Left renal pelvis (tissue), 4 donors: ENCODE measurements around the gene HPSE2. TPM values are rescaled to one million over a fixed set of nuclear protein-coding genes. Genes with fewer than 3 reads are reported as not detected.
"Not testable (repeated sequence)": the region's sequence is repeated elsewhere in the genome, so short reads cannot be mapped to it uniquely, and the experiment has no call there.

Experiments
- DNase-seq, 4 donors: peaks; one replicate each; pipeline ENCODE4 v3.0.0-alpha.2; 2013; ENCODE audit warnings: low read depth in 4 of 4, low spot score in 3 of 4
- polyA plus RNA-seq, 4 donors: library from polyadenylated mRNA; unstranded; fragments of 120-200 nt; gene quantifications; one replicate each; pipeline ENCODE4 v1.2.1, GENCODE V29; 2013; ENCODE audit not compliant: insufficient read length in 4 of 4

HPSE2 gene
- polyA plus RNA-seq, 4 donors = 1.3 to 12.6 (median 1.7) TPM

- DNase-seq = no peak
Measured at GRCh38 chr10:98524124-98524523, 711.5 kb downstream of the HPSE2 start.

- no peak for DNase-seq
Measured at GRCh38 chr10:98519841-98520240, 715.8 kb downstream of the HPSE2 start.

- no peak for DNase-seq
Measured at GRCh38 chr10:98517672-98518071, 718.0 kb downstream of the HPSE2 start.

- no peak for DNase-seq
Measured at GRCh38 chr10:98516352-98516751, 719.3 kb downstream of the HPSE2 start.

- no peak for DNase-seq
Measured at GRCh38 chr10:98513704-98514103, 721.9 kb downstream of the HPSE2 start.

GRCh38 chr10:98511876-98512275 lies 723.8 kb downstream of the HPSE2 start:
- peak in 1 of 4 donors; percentile 2 for DNase-seq

GRCh38 chr10:98510412-98510995 lies 725.1 kb downstream of the HPSE2 start:
- DNase-seq = no peak

- DNase-seq = no peak
Measured at GRCh38 chr10:98509745-98510144, 725.9 kb downstream of the HPSE2 start.

- not testable (repeated sequence) for DNase-seq
Measured at GRCh38 chr10:98502535-98502934, 733.1 kb downstream of the HPSE2 start.

- DNase-seq = no peak
Measured at GRCh38 chr10:98492763-98493162, 742.9 kb downstream of the HPSE2 start.

- DNase-seq = no peak
Measured at GRCh38 chr10:98489561-98490481, 745.8 kb downstream of the HPSE2 start.

- DNase-seq = no peak
Measured at GRCh38 chr10:98488669-98489430, 746.8 kb downstream of the HPSE2 start.

- DNase-seq = no peak
Measured at GRCh38 chr10:98487649-98488048, 748.0 kb downstream of the HPSE2 start.

- no peak for DNase-seq
Measured at GRCh38 chr10:98486421-98486820, 749.2 kb downstream of the HPSE2 start.

- DNase-seq = no peak
Measured at GRCh38 chr10:98485959-98486358, 749.7 kb downstream of the HPSE2 start.

GRCh38 chr10:98483658-98484057 lies 752.0 kb downstream of the HPSE2 start:
- no peak for DNase-seq

- DNase-seq = no peak
Measured at GRCh38 chr10:98482096-98482495, 753.6 kb downstream of the HPSE2 start.

- no peak for DNase-seq
Measured at GRCh38 chr10:98481404-98481945, 754.2 kb downstream of the HPSE2 start.

- DNase-seq = no peak
Measured at GRCh38 chr10:98478430-98479222, 757.0 kb downstream of the HPSE2 start.

- no peak for DNase-seq
Measured at GRCh38 chr10:98477861-98478260, 757.8 kb downstream of the HPSE2 start.
